Activated gamma-delta T cell treated with Interleukin-2 at 50 U/mL for 16 hours (primary cell): ENCODE data around the gene RPL39L.
"Not testable (repeated sequence)": the region's sequence is repeated elsewhere in the genome, so short reads cannot be mapped to it uniquely, and the experiment has no call there.

Experiments
- DNase-seq: peaks from one replicate; pipeline ENCODE4 v3.0.0-alpha.2; 2020

RPL39L gene

DNA sequence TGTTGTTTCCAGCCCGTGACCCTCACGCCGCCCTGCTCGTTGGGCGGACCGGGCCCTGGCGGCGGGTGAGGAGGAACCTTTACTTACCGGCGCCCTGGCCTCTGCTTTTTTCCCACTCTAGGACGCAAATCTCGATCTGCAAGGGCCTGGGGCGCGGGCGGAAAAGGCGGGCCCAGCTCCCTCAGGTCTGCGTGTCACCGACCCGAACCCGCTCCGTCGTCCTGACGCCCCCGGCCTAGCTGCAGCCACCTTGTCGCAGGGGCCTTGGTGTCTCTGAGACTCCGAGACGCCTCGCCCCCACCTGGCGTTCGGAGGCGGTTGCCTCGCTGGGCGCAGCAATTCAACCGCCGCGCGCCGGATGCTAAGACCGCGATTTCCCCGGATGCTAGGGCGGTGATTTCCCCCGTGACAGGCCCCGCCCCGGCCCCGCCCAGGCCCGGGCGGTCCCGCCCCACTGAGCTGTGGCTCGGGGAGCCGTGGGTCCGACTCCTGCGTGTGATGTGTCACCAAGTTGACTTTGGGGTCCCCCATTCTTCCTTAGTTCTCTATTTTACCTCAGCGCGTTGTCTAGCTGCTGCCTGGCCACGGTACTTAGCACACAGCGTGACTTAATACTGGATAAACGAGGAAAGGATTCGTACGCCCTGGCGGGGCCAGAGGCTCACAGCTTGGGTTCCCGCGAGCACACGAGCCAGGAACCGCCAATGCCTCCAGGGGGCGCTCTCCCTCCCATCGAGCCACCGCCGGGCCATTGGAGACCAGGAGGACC lies at the start of gene RPL39L:
RPL39L (minus strand) TSS at position 371 of the 769 bp plus-strand sequence. CDS start 18,196 bp downstream, outside the sequence.
- DNase-seq, result peak; percentile 88

DNA sequence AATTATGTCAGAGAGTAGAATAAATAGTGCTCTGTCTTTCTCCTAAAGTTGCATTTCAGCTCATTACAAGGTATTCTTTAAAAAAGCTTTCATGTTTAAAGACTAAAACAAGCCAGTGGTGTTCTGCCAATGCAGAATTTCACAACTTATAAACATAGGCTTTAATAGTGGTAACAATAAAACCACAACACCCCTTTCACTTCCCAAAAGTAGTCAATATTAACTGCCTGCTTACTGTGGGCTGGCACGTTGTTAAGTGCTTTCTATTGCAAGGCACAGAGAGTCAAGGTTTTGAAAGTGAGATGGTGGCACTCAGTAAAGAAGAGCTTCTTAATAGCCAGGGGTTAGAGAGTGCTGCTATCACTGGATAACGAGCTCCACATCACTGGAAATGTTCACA lies 49.6 kb upstream of the RPL39L start:
- no peak for DNase-seq

DNA sequence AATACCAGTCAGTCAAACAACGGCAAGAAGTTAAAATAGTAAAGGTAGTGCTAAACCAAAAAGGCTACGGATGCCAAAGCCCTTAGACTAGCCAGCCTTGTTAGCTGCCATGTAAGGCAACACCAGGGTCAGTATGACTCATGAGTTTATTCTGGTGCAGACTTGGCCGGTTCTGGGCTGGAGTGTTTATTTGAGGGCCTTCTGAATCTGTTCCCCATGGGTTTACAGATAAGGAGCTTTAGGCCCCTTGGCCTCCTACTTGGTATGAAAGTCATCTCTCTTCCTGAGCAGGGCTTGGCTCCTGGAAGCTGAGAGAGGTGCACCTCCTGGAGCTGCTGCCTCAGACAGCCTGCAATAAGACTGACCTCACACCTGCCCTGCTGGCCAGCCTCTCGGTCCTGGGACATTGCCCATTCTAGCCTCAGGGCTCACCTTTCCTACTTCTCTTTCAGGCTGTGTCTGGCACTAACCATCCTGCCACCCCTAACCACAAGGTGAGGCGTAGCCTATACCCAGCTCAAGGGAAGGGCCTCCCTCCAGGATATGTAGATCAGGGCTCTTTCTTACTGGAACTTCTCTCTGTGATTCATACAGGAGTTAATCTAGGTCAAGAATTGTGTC lies 47.6 kb upstream of the RPL39L start:
- DNase-seq, result no peak

DNA sequence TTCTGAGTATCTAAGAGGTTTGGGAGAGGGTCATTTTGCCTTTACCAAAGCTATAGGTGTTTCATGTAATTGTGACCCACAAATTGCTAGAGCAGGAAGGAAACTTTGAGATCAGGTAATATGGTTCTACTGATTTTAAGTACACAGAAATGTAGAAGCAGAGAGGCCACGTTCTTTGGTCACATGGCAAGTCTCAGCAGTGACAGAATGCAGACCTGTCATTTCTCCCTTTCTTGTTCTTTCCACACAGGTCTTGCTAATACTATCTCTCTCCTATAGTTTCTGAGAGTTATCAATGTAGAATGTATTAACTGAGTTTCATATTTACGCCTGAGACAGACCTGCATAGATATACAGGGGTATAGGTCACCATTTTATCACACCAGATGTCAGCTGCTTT lies 47.1 kb upstream of the RPL39L start:
- no peak for DNase-seq

DNA sequence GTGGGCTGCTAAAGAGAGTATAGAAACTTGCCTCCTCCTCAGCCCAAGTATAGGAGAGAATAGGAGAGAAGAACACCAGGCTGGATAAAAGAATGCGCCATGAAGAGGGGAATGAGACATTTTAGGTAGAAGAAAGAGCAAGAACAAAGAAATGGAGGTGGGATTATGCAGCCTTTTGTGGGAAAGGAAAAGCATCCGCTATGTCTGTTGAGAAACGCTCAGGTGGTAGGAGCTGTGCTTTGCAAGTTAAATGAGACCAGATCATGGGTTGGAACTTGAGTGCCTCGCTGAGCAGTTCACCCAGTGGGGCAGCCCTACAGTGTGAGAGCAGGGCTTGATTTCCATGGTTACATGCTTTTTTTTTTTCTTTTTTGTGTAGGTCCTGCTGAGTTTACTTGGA lies 46.5 kb upstream of the RPL39L start:
- DNase-seq, result no peak

DNA sequence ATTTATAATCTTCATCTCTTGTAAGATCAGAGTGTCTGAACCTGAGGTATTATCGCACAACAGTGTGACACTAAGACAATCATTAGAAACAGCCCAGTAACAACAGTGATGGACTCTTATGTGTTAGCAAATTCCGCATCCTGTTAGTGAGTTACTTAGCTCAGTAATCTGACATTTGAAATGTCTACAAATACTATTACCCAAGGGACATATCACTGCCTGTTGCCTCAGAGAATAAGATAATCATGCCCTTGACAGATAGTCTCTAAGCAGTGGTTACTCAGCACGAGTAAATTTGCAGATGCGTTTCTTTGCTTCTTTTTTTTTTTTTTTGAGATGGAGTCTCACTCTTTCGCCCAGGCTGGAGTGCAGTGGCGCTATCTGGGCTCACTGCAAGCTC lies 44.6 kb upstream of the RPL39L start:
- DNase-seq, result no peak

DNA sequence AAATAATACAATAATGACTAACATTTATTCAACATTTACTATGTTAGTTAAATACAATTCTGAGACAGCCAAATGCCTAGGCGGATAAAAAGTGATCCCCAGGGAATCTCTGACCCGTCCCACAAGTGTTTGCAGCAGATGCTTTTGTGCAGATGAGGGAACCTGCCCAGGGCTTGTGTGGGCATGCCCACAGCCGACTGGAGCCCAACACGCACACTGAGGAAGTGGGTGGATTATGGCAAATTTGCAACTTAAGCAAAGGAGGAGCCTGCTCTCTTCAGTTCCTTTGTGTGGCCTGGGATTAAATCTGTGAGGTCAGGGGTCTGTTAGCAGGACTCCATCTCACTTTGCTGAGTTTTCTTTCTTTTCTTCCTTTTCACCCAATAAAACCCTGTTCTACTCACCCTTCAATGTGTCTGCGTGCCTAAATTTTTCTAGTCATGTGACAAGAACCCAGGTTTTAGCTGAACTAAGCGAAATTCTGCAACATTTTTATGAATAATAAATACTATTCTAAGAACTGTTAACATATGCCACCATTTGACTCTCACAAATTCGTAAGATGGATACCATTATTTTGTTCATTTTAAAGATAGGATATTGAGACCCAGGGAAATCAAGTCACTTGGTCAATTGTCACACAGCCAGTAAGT lies 44.0 kb upstream of the RPL39L start:
- DNase-seq, result no peak

DNA sequence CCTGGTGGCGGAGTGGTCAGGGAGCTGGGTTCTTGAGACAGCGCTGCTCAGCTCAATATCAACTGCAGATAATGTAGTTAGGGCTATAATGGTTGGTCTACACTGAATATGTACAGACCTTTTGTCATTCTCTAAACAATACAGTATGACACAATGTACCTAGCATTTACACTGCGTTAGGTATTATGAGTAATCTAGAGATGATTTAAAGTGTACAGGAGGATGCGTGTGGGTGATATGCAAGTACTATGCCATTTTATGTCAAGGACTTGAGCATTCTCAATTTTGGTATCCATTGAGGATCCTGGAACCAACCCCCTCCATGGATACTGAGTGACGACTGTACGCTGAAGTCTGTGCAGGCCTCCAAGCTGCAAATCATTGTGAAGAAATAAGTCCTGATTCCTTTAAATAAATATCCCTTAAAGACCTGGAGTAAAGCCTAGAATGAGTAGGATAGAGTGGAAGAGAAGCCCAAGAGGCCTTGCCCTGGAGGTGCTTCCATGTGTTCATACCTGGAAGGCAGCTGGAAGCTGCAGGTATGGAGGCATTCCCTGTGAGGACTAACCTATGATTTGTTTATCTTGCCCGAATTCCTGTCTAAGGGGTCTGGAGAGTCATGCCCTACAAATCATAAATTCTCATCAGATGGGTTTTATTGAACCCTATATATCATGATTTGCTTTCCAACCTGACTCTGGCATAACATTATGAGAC lies 42.3 kb upstream of the RPL39L start:
- no peak for DNase-seq

DNA sequence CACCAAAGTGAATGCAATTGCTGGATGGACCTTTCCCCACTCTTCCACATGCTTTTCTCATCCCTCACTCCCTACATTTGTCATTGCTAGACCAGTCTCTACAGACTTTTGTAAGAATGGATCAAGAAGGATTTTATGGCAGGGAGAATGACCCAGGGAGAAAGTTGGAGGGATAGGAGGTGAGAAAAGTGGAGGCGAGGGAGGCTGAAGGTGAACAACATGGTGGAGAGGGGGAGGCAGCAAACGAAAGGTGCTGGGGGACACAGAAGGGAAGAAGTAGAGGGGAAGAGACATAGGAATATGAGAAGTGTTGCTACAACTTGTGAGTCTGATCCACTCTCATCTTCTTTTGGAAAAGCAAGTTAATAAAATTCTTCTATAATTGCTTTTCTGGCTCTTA lies 33.6 kb upstream of the RPL39L start:
- DNase-seq, result no peak

DNA sequence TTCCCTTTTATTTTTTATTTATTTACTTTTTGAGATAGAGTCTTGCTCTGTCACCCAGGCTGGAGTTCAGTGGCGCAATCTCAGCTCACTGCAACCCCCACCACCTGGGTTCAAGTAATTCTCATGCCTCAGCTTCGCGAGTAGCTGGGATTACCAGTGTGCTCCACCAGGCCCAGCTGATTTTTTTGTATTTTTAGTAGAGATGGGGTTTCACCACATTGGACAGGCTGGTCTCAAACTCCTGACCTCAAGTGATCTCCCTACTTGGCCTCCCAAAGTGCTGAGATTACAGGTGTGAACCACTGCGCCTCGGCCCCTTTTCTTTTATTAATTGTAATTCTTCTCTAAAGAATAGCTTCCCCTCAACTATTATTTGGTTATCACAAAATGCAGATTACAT lies 31.6 kb upstream of the RPL39L start:
- DNase-seq, result not testable (repeated sequence)

DNA sequence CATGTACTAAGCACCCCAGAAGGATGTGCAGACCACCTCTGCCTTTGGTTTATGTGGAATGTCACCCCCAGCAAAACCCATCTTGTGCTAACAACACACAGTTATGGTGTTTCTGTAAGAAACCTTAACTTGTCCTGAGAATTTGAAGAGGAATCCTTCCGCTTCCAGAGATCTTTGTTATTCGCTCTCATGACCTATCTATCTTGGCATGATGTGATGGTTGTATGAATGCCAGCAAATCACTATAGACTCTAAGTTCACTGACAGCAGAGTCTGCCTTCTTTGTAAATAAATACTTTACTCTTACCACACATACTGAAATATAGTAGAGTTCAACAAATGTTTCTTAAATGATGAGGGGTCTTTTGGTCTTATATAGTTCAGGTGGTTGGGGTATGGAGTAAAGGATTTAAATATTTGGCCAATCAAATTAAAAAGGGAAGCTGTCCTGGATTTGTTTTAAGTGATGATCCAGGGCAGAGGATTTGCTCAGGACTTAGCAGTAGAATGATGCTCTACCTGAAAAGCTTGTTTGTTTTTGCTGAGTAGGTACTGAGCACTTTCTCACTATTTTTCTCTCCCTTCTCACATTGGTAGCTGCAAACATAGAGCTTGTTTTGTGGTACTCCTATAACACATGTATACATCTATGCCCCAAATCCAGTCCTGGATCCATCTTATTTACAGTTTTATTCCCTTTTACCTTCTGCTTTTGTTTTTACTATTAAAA lies 30.1 kb upstream of the RPL39L start:
- DNase-seq, result no peak

DNA sequence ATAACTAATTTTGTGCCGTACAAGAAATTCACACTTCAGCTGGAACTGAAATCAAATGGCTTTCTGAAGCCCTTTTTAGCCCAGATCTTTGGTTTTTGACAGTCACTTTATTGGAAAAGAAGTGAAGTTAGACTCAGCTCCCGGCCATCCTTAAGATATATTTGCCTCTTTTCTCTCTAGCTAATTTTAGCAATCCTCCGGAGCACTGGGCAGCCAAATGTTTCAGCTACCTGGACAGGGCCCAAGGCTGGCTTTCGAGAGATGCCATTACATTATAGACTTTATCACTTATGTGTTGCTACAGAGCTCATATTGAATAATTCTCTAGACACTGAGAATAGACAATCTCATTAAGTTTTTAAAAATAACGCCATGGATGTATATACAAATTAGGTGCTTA lies 28.5 kb upstream of the RPL39L start:
- DNase-seq, result no peak

DNA sequence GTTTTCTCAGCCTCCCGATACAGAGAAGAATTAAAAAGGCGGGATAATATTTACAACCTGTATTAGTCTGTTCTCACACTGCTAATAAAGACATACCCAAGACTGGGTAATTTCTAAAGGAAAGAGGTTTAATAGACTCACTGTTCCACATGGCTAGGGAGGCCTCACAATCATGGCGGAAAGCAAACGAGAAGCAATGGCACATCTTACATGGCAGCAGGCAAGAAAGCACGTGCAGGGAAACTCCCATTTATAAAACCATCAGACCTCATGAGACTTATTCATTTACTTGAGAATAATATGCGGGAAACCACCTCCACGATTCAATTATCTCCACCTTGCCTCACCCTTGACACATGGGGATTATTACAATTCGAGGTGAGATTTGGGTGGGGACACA lies 27.5 kb upstream of the RPL39L start:
- no peak for DNase-seq

DNA sequence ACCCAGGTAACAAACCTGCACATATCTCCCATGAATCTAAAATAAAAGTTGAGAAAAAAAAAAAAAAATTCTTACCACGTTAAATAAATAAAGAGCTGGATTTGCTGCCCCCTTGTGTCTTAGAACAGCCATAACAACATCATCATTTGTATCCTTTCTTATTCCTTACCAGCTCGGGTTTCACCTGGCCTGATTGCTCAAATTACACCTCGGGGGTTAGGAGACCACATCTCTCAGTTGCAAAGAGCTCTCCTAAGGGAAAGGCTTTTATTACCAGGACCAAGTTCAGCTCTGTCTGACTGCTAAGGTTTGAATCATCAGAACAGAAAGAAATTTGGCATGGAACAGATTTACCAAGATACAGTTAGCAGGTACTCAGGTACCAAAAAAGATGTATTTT lies 25.8 kb upstream of the RPL39L start:
- peak; percentile 26 for DNase-seq

DNA sequence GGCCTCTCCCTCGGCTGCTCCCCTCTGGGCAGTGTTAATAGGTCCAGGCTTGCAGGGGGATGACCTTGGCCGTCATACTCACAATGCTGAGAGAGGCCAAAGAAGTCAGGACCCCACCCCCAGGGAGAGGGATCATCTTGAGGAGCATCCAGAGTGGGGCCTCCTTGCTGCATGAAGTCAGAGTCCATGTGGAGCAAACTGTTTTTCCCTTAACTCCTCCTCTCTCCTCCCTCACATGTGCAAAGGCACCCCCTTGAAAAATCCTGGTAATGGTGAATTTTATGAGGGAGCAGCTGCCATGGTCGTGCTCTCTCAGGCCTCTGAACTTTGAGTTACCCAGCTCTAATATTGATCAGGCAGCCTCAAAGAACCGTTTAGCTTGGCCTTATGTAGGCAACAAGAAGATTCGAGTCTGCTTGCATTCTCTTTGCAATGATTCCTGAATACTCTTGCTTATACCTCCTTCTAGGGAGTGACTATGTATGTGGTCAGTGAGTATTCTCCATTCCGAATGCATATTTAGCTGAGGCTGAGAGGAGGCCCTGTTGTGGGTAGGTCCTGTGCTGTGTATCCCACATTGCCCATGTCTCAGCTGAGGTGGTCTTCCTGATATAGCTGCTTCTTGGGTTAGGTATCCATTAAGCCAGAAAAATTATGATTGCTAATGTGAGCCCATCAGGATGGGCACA lies 23.1 kb upstream of the RPL39L start:
- no peak for DNase-seq

DNA sequence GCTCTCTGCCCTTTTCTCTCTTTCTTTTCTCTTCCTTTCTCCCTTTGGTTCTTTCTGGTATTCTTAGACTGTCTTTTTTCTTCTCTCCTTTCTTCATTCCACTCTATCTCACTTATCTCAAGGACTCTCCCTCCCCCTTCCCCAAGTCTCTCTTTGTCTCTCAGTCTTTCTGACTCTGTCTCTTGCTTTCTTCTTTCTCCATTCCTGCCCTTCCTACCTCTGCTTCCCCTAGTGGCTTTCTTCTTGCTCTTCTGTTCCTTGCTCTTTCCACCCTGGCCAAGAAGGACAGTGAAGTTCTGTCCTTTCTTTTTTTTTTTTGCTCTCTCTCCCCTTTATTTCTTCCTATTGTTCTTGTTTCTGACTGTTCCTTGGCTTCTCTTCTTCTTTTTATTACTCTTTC lies 22.3 kb upstream of the RPL39L start:
- DNase-seq, result no peak

DNA sequence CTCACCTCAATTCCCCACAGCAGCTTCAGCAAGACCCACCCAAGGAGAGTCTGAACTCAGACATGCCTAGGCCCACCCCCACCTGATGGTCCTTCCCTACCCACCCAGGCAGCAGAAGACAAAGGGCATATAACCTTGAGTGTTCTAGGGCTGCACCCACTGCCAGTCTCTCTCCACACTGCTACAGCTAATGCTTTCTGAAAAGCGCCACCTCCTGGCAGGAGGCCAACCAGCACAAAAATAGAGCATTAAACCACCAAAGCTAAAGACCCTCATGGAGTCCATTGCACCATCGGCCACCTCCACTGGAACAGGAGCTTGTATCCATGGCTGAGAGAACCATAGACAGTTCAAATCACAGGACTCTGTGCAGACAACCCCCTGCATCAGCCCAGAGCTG lies 11.3 kb upstream of the RPL39L start:
- DNase-seq, result peak; percentile 65

DNA sequence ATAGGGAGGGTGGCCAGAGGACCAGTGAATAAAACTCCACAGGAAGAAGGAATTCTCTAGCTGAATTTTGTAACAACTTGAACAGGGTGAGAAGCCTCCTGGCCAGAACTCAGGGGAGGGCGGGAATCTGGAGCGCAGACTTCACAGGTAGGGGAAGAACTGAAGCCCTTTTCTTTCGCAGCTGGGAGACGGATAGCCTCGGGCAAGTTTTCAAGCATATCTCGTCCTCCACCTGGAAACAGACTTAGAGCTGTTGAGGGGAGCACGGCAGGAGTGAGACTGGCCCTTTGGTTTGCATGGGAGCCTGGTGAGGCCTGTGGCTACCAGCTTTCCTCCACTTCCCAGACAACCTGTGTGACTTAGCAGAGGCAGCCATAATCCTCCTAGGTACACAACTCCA lies 10.9 kb upstream of the RPL39L start:
- DNase-seq, result no peak

DNA sequence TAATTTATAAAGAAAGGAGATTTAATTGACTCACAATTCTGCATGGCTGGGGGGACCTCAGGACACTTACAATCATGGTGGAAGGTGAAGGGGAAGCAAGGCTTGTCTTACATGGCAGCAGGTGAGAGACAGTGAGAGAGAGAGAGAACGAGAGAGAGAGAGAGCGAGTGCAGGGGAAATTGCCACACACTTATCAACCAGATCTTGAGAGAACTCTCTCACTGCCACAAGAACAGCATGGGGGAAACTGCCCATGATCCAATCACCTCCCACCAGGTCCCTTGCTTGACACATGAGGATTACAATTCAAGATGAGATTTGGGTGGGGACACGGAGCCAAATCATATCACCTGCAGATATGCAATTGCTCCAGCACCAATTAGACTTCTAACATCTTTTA lies 7.1 kb upstream of the RPL39L start:
- DNase-seq, result no peak

DNA sequence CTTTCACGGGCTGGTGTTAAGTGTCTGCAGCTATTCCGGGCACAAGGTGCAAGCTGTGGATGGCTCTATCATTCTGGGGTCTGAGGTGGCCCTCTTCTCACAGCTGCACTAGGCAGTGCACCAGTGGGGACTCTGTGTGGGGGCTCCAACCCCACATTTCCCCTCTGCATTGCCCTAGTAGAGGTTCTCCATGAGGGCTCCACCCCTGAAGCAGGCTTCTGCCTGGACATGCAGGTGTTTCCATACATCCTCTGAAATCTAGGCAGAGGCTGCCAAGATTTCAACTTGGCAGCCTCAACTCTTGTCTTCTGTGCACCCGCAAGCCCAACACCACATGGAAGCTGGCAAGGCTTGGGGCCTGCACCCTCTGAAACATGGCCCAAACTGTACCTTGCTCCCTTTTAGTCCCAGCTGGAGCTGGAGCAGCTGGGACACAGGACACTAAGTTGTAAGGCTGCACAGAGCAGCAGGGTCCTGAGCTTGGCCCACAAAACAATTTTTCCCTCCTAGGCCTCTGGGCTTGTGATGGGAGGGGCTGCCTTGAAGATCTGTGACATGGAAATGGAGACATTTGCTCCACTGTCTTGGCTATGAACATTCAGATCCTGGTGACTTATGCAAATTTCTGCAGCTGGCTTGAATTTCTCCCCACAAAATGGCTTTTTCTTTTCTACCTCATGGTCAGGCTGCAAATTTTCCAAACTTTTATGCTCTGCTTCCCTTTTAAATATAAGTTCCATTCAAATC lies 6.0 kb upstream of the RPL39L start:
- no peak for DNase-seq

DNA sequence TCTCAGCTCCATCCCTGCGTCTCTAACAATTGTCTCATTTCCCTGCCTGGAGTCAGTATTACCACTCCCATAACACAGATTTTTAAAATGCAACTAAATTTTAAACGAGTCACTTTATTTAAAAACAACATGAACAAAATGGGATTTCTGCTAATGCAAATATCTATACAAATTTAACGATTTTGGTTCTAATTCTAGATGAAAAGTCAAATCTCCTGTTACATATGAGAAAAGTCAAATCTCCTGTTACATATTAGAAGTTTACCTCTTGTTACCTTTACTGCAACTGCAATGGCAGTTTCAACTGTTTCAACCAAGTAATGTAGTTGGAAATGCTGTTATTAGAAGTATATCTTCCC lies 578 bp upstream of the RPL39L start:
- no peak for DNase-seq

DNA sequence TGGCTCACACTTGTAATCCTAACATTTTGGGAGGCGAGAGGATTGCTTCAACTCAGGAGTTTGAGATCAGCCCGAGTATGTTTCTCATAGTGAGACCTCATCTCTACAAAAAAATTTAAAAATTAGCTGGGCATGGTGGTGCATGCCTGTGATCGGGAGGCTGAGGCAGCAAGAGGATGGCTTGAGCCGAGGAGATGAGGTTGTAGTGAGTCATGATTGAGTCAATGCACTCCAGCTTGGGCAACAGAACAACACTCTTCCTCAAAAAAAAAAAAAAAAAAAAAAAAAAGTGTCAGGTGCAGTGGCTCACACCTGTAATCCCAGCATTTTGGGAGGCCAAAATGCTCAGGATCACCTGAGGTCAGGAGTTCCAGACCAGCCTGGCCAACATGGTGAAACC lies 2.4 kb downstream of the RPL39L start:
- no peak for DNase-seq
